LNCAP (cell line): ENCODE results near the gene GPR119.

ENCODE experiments used
- CTCF ChIP-seq: fragments of 450-650 bp; IDR thresholded peaks from 2 replicates; pipeline ENCODE4 v1.5.1; 2017; ENCODE audit warnings: mild to moderate bottlenecking

The GPR119 gene

GRCh38 chrX:130413415-130413814, 27.9 kb upstream of the GPR119 start:
- no peak for TF ChIP-seq CTCF

- no peak for TF ChIP-seq CTCF
These were observed 16.8 kb upstream of the GPR119 start for GRCh38 chrX:130402208-130402684.

GRCh38 chrX:130401415-130402207, 16.1 kb upstream of the GPR119 start, which contains the start of gene RBMX2:
TSS of gene RBMX2 (plus strand) at chrX:130401987. CDS start at chrX:130402033, 46 bp downstream.
- no peak for TF ChIP-seq CTCF

GRCh38 chrX:130395341-130395740, 9.9 kb upstream of the GPR119 start:
- no peak for TF ChIP-seq CTCF

- peak; percentile 68 for TF ChIP-seq CTCF
These were observed 8.1 kb upstream of the GPR119 start for GRCh38 chrX:130393451-130394074.

- TF ChIP-seq CTCF: no peak
These were observed 934 bp upstream of the GPR119 start for GRCh38 chrX:130386408-130386808.

GRCh38 chrX:130378024-130378669, 7.3 kb downstream of the GPR119 start:
- TF ChIP-seq CTCF: no peak
